HG03025 (cell line): ENCODE results near the gene DCTN3.

Experiments
- ATAC-seq: cut with Tn5 transposase; IDR thresholded peaks from one replicate; pipeline ENCODE4 v1.9.1; 2021; ENCODE audit warnings: mild to moderate bottlenecking, moderate library complexity; ENCODE audit not compliant: unreplicated experiment, low FRiP score

Gene DCTN3

GRCh38 chr9:34575862-34576596 is 44.3 kb downstream of the DCTN3 start:
- ATAC-seq: no peak

- no peak for ATAC-seq
Observed at GRCh38 chr9:34575241-34575640, 45.1 kb downstream of the DCTN3 start.

- ATAC-seq: no peak
Observed at GRCh38 chr9:34574571-34574970, 45.7 kb downstream of the DCTN3 start.

- no peak for ATAC-seq
Observed at GRCh38 chr9:34573599-34574325, 46.5 kb downstream of the DCTN3 start.

- no peak for ATAC-seq
Observed at GRCh38 chr9:34572628-34573027, 47.7 kb downstream of the DCTN3 start.

GRCh38 chr9:34572092-34572491 is 48.2 kb downstream of the DCTN3 start:
- ATAC-seq: no peak

- ATAC-seq: no peak
Observed at GRCh38 chr9:34571481-34571810, 48.8 kb downstream of the DCTN3 start.

- ATAC-seq: no peak
Observed at GRCh38 chr9:34570809-34571480, 49.4 kb downstream of the DCTN3 start.

GRCh38 chr9:34570376-34570775 is 49.9 kb downstream of the DCTN3 start:
- ATAC-seq: no peak

- no peak for ATAC-seq
Observed at GRCh38 chr9:34568774-34569173, 51.5 kb downstream of the DCTN3 start.

GRCh38 chr9:34568133-34568532 is 52.2 kb downstream of the DCTN3 start:
- no peak for ATAC-seq

GRCh38 chr9:34566972-34567371 is 53.3 kb downstream of the DCTN3 start:
- no peak for ATAC-seq

- ATAC-seq: no peak
Observed at GRCh38 chr9:34566322-34566721, 54.0 kb downstream of the DCTN3 start.

- ATAC-seq: no peak
Observed at GRCh38 chr9:34565856-34566255, 54.4 kb downstream of the DCTN3 start.

GRCh38 chr9:34564617-34565016 is 55.7 kb downstream of the DCTN3 start:
- no peak for ATAC-seq
